ENCODE measurements around the gene CRYBB1.

CRYBB1 gene

DNA sequence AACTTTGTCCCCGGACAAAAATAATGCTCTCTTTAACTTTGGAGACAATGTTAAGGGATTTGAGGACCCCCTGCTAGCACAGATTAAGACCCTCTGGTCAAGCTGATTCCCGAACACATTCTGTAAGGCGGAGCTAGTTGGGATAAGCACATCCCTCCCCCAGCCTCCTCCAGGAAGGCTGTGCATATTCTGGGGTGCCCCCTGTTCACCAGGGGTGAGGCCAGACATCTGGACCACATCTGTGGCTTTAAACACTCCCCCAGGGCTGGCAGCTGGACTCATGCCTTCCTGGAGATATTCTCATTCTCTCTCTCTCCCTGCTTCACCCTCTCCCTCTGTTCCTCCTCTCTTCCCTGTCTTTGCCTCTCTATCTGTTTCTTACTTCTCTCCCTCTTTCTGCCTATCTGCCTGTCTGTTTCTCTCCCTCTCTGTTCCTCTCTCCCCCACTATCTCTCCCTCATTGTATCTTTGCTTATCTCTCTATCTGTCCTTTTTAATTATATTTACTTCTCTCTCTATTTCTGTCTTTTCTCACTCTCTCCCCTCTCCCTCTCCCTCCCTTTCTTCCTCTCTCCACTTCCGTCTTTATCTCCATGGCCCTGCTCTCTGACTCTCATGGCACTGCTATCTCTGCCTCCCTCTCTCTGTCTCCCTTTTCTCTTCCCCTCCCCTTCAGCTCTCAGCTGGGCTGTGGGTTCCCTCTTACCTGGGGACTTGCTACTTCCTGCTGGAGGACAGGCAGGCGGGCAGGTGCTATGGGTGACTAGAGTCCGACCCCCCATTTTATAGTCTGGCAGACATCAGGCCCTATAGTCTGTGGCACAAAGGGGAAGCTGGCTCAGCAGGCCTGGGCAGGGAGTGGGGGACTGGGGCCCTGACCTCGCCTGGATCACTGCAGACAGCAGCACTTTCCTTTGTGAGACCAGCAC is at the start of gene CRYBB1:
TSS of gene CRYBB1 (minus strand) at position 757 of the 929 bp plus-strand sequence. CDS start 1,708 bp downstream, outside the sequence.
- DNase-seq (ENCODE audit: low read depth in 2 of 2), result no peak

DNA sequence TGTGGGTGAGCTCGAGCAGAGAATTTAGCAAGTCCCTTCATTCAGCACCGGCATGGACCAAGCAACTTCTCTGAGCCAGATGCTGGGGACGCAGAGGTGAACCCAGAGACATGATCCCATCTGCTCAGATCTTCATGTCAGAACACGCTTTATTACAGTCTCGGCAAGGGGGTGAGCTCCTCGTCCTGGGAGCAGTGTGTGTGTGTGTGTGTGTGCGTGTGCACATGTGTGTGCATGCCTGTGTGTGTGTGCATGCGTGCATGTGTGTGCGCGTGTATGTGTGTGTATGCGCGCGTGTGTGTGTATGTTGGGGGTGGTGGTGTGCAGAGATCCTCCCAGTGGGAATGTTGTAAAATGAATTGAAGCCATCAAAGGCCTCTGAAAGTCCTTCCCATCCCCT is 49.3 kb upstream of the CRYBB1 start:
- DNase-seq (ENCODE audit: low read depth in 2 of 2), result no peak

DNA sequence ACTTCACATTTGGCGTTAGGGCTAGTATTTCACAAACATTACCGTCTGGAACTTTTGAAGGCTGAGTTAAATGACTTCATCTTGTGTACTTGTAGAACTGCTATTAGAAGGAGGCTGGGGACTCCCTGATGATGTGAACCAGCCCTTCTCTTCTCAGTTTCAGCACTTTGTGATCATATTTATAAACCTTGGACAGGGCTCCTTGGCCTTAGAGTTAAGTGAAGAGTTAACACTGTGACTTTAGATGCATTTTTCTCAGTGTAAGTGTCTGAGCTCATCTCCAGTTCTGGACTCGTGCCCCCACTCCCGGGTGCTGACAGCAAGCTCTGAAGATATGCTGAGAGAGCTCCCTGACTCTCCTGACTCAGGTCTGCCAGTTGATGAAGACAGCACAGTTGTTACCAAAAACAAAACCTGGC is 48.0 kb upstream of the CRYBB1 start:
- DNase-seq (ENCODE audit: low read depth in 2 of 2), result no peak

DNA sequence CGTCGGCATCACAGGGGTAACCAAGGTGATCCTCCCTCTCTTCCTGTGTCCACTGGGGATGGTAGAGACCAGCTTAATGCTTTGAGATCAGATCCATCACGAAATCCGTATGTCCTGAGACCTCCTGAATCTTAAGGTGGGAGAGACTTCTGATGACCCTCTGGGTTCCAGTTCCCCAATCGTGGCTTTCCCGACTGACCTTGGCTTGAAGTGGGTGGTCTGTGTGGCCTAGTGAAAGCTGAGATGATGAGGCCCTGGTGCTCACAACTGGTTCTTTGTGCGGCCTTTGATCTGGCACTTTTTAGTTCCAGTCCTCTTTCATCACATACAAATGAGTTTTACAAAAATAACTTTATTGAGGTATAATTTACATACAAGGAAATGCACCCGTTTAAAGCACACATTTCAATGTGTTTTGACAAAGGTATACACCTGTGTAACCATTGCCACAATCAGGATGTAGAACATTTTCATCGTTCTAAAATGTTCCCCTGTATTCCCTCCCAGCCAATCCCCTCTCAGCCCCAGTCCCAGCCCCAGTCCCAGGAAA is 45.6 kb upstream of the CRYBB1 start:
- DNase-seq (ENCODE audit: low read depth in 2 of 2), result no peak

DNA sequence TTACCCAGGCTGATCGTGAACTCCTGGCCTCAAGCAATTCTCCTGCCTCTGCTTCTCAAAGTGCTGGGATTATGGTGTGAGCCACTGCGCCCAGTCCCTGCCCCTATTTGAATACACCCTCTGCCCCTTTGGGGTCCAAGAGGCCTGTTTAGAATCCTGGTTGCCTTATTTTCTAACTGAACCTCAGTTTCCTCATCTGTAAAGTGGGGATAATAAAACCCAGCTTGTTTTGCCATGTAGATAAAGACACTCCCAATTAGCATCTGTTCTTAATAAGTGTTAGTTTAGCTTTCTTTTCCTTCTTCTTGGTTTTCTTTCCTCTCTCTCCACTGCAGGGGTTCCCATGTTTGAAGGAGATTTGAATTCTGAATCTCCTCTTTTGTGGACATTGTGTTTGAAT is 44.3 kb upstream of the CRYBB1 start:
- DNase-seq (ENCODE audit: low read depth in 2 of 2), result no peak

DNA sequence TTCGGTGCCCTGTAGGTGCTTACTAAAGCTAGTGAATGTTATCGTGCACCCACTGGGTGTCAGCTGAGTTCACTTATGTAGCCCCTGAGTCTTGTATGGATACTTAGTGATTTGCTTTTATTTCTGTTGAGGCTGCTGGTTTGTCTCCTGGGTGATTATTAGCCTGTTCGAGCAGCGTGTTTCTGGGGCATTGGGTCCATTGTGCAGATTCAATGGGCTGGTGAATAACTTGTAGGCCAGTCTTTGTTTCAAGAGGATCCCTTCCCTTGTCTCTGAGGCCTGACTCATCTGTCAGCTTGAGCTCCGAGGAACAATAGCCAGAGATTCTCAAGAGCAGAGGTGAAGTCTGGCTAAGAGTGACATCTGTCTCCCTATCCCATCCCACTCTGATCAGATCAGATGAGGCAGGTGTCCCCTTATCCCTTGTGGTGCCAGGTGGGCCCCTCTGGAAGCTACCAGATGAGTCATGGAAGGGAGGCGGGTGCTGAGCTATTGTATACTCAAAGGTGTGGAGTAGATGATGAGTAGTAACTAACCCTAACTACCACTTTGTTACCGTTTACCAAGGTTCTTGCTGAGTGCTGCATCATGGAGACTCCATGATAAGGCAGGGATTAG is 43.2 kb upstream of the CRYBB1 start:
- no peak for DNase-seq (ENCODE audit: low read depth in 2 of 2)

DNA sequence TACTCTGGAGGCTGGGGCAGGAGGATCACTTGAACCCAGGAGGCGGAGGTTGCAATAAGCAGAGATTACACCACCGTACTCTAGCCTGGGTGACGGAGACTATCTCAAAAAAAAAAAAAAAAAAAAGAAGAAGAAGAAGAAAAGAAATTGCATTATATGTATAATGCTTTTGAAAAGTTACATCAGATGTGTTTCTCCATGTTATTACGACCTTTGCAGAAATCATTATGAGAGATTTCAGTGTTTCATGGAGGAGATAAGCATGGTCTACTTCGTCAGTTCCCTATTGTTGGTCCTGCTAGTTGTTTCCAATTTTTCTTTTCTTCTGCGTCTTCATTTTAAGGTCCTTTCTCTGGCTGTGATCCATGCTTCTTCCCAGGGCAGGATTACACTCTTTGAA is 42.5 kb upstream of the CRYBB1 start:
- no peak for DNase-seq (ENCODE audit: low read depth in 2 of 2)

DNA sequence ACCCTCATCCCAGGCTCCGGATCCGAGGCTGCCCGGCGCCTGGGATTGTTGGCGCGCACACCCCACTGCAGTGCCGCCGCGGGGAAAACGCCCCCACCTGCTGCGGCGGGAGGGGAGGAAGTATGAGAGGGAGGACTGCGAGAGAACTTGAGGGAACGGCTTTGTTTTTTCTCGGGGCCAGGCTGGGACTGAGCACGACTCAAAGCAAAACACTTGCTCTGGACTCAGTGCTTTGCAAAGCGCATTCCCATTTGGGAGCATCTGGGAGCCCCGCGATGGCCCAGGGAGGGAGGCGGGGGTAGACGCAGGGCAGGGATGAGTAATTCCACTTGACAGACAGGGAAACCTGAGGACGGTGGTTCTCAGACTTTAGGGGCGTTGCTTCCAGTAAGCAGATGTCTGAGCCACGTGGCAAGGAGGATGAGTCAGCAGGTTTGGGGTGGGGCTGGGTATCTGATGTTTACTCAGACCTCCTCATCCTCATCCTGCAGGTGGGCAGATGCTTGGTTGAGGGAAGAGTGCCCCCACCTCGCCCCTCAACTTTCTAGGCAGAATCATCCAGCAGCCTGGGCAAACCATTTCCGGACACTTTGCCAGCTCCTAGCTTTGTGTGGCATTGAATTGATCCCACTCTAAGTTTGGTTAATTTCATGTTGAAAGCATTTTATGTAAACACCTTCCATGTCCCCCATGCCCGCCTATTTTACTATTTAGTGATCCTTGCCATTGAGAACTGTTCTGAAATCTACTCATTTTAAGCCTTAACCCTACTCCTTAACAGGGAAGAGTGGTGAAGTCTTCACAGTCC is 41.0 kb upstream of the CRYBB1 start:
- peak; percentile 74 to 78 for DNase-seq (ENCODE audit: low read depth in 2 of 2)

DNA sequence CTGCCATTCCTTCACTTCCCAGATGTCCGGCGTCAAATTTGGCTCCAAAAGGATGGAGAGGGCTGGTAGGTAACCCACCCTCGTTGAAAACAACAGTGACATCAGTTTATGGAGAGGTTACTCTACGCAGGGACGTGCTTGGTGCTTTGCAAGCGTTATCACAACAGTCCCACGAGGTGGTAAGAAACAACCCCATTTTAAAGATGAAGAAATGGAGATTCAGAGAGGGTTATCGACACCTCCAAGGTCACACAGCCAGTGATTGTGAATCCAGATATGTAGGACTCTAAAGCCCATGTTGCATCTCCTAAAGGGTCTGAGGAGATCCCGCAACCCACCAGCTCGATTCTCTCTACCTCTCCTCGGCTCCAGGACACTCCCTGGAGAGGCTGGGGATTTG is 40.3 kb upstream of the CRYBB1 start:
- no peak for DNase-seq (ENCODE audit: low read depth in 2 of 2)

DNA sequence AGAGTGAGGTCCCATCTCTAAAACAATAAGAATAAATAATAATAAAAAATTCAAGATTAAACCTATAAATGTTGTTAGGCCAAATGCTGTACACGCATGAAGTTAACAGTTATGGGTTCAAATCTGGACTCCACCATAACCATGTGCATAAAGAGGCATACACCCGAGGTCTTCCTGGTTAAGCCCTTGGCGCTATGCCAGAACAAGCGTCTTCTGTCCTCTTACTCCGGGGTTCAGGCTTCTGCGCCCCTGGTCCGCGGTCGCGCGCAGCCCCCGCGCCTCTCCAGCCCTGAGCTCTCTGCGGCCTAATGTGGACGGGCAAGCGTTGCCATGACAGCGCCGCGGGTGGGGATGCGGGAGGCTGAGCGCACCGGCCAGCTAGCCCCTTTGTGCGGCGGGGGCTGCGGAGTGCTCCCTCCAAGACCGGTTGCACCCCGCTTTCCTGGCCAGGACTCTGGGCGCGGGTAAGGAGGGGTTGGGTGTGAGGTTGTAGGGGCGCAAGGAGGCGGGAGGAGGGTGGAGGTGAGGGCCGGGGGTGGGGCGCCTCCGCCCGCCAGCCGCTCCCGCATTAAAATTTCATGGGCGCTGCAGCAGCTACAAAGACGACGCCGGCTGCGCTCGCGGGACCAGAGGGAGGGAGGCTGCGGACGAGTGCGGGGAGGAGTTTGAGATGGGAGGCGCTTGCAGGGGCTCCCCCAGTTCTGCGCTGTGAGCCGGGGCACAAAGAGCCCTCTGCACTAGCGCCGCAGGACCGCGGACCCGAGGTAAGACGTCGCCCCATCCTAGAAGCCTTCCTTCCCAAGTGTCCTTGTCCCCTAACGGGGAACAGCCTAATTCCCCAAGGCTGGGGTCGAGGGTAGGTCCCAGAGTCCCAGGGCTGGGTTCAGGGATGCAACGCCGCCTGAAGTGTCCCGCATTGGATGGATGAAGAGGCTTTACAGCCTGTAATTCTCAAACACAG is 39.3 kb upstream of the CRYBB1 start, which contains the start of gene MIAT:
TSS of gene MIAT (plus strand) at position 698 of the 961 bp plus-strand sequence.
- DNase-seq (ENCODE audit: low read depth in 2 of 2), result no peak

DNA sequence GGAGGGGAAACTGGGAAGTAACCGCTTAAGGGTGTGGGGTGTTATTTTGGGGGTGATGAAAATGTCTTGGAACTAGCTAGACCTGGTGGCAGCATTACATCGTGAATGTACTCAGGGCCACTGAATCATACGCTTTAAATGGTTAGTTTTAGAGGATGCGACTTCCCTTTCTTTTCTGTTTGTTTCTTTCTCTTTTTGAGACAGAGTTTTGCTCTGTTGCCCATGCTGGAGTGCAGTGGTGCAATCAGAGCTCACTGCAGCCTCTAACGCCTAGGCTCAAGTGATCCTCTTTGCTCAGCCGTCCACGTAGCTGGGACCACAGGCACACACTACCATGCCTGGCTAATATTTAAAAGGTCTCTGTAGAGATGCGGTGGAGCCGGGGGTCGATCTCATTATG is 34.0 kb upstream of the CRYBB1 start:
- DNase-seq (ENCODE audit: low read depth in 2 of 2), result no peak

DNA sequence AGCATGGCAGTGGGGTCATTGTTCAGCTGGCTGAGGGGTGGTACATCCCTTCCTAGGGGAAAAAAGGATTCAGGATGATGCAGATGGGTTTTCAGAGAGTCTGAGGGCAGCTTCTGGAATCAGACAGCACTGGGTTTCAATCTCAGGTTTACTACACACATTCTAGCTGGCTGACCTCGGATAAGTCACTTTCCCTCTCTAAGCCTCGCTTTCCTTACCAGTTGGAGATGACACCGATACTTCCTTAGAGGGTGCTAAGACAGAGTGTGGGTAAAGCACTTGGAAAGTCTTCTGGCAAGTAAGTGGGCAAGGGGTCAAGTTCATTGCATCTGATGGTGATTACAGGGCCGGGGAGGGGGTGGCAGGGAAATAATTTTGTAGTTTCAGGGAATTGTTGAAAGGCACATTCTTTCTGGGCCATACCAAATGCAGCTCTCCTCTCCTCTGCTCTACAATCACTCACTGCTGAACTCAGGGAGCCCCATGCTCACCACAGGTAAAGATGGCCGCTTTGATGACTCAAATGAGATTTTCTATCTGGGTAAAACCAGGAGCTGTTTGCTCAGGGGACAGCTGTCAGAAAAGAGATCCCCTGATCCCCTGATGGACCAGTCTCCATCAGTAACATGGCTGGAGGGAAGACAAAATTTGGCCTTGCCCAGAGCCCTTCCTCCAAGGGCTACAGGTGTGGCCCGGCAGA is 33.0 kb upstream of the CRYBB1 start:
- no peak for DNase-seq (ENCODE audit: low read depth in 2 of 2)

DNA sequence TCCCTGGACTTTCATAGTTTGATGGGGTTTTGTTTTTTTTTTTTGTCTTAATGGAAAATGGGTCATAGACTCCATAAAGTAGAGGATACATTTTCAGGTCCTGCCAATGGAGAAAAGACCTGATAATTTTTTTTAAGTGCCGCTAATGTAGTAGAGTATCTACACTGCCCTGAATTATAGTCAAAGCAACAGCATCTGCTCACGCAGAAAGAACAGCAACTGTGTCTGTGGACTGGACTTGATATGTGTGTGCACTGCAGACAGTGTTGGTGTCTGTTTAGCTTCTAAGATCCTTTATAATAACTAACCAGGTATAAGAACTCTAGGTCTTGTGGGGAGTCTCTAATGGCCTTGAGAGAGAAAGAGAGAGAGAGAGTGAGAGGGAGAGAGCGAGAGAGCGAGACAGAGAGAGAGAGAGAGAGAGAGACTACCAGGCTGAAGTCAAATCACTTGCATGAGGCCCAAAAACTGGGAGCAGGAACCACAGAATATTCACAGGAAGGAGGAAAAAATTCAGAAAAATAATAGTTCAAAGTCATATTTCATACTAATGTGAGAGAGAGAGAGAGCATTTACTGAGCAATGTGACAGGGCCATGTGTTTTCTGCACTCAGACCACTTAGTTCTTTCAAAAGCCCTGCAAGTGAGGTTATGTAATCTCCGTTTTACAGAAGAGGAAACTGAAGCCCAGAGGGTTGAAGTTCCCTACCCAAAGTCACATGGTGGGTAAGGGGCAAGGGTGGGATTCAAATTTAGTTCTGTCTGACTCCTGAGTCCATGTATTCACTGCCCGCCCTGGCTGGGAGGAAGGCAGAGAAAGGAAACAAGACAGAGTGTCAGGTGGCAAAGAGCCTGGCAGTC is 30.9 kb upstream of the CRYBB1 start:
- no peak for DNase-seq (ENCODE audit: low read depth in 2 of 2)

DNA sequence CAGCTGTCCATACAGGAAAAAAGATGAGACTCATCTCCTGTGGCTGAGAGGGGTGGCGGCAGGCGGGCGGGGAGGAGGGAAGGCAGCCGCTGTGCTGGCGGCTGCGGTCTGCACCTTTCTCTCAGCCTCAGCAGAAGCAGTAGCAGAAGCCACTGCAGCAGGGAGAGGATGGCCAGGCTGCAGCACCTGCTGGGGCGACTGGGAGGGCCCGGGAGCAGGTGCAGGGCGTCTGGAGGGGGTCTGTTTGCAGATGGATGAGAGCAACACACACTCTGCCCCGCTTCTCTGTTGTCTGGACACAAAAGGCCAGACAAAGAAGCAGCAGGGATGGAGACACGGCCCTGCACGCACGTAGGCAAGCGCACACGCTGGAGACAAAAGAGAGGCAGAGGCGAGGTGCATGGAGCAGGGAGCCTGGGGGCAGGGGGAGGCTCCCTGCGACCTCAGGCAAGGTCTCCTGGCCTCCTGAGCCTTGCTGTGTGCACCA is 30.2 kb upstream of the CRYBB1 start:
- no peak for DNase-seq (ENCODE audit: low read depth in 2 of 2)

DNA sequence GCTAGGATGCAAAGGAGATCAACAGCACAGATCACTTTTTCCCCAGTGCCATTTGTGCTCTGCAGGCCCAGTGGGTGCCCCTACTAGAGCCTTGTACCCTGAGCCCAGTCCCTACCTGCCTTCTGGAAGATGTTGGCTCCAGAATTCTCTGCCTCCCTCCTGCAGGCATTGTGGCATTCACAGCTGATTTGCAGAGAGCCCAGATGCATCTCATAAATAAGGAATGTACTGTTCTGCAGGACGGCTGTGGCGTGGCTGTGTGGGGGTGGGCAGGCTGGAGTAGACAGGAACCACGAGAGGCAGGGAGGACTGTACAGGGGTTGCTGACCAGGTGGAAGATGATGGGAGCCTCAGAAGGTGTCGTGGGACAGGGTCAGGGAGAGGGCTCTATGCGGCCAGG is 28.3 kb upstream of the CRYBB1 start:
- DNase-seq (ENCODE audit: low read depth in 2 of 2), result no peak

DNA sequence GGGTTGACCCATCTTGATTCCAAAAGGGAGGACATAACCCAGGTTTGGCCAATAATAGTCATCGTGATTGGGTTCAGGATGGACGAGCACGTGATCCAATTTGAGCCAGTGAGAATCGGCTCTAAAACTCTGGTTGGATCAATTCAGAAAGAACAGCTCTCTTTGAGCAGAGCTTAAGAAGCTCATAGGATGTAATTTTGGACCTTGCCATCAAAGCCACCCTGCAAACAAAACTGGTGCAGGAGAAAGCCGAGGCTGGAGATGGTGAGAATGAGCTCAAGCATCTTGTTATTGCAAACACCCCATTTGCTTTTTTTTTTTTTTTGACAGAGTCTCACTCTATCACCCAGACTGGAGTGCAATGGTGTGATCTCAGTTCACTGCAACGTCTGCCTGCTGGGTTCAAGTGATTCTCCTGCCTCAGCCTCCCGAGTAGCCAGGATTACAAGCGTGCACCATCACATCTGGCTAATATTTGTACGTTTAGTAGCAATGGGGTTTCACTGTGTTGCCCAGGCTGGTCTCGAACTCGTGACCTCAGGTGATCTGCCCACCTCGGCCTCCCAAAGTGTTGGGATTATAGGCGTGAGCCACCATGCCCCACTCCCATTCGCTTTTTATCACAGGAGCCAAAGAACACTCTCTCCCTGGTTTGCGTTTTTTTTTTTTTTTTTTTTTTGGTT is 25.7 kb upstream of the CRYBB1 start:
- DNase-seq (ENCODE audit: low read depth in 2 of 2), result no peak

DNA sequence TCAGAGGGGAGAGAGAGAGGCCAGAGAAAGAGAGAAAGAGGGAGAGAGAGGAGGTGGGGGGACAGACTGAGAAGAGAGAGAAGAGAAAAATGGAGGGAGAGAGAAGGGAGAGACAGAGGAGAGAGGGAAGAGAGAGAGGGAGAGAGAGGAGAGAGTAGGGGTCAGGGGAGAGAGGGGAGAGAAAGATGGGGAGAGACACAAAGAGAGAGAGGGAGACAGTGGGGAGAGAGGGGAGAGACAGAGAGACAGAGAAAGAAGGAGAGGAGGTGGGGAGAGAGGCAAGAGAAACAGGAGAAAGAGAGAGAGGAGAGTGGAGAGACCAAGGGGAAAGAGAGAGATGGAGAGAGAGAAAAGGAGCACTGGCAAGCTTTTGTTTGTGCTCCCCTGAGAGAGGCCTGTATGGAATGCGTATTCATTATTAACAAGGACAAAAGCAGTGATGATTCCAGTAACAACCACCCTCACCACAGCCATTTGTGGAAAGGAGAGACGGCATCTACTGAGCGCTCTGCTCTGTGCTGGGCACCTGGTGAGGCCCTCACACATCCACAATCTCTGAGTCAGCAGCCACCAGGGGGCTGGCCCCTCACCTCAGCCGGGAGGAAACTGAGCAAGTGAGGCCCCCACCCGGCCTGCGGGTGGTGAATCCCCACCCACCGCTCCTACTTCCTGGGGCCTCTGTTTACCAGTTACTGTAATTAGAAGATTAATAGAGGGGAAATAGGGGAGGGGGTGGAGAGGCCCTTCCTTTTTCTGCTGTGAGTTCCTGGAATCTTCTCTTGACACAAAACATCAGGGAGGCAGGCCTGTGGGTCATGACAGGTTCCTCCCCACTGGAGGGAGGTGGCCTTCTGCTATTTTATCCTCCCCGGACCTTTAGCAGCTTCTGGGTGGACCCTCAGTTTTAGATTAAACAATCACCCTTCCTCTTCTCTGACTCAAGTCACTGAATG is 24.9 kb upstream of the CRYBB1 start:
- no peak for DNase-seq (ENCODE audit: low read depth in 2 of 2)
